ENCODE data around the gene STPG4.

Gene STPG4

GRCh38 chr2:47041063-47041462 is 114.0 kb downstream of the STPG4 start:
- ChIA-PET POLR2A (no interaction called here), CTCF (interaction anchor here (0.6 to 0.8 kb wide), 2 partner anchors 282 to 1758 kb away, joined by 3 to 4 read pairs; no protein-coding TSS in a partner anchor)

More at GRCh38 chr2:47041063-47041462, 114.0 kb downstream of the STPG4 start:
- peaks cover 3% of the 10 kb centered on the region; the same call in 1 of the 2 replicates for H3K4me1 ChIP-seq (ENCODE audit: control insufficient read depth, insufficient read depth, low read length)
- no peak overlapping the region for H3K27ac ChIP-seq (ENCODE audit: extremely low read depth, low read depth, low read length)
- no peaks in the 10 kb centered on the region for H3K9me3 ChIP-seq (ENCODE audit: control insufficient read depth, insufficient read depth, low read depth, low read length)
- TF ChIP-seq TRIM28 (IDR thresholded peaks at IDR 0.05; ENCODE audit: borderline replicate concordance, low read length) (no peak), ZNF311 (tag by site-specific recombination; IDR thresholded peaks at IDR 0.05; ENCODE audit: borderline replicate concordance) (no peak), ZNF433 (tag by site-specific recombination; IDR thresholded peaks at IDR 0.05; ENCODE audit: low read depth) (no peak), ZNF501 (tag by site-specific recombination; IDR thresholded peaks at IDR 0.05) (no peak), ZNF514 (tag by site-specific recombination; IDR thresholded peaks at IDR 0.05) (no peak), ZNF391 (tag by site-specific recombination; IDR thresholded peaks at IDR 0.05; ENCODE audit: borderline replicate concordance, low read depth) (no peak), ZSCAN4 (tag by site-specific recombination; IDR thresholded peaks at IDR 0.05) (no peak), ZNF518A (tag by site-specific recombination; conservative IDR thresholded peaks at IDR 0.05; ENCODE audit: low read depth) (no peak), SCRT2 (tag by site-specific recombination; IDR thresholded peaks at IDR 0.05) (no peak), PRDM6 (tag by site-specific recombination; IDR thresholded peaks at IDR 0.05) (no peak), ZNF558 (tag by site-specific recombination; IDR thresholded peaks at IDR 0.05) (no peak), PRDM4 (tag by site-specific recombination; IDR thresholded peaks at IDR 0.05) (no peak), ZNF24 (tag by site-specific recombination; IDR thresholded peaks at IDR 0.05) (no peak), ZNF76 (tag by site-specific recombination; IDR thresholded peaks at IDR 0.05; ENCODE audit: borderline replicate concordance, low read depth) (no peak), ZNF639 (tag by site-specific recombination; IDR thresholded peaks at IDR 0.05) (no peak), ZNF423 (tag by site-specific recombination; IDR thresholded peaks at IDR 0.05) (no peak), ZNF362 (tag by site-specific recombination; IDR thresholded peaks at IDR 0.05) (no peak), ZNF645 (tag by site-specific recombination; IDR thresholded peaks at IDR 0.05) (no peak), ZNF600 (tag by site-specific recombination; IDR thresholded peaks at IDR 0.05) (no peak), ZNF560 (tag by site-specific recombination; IDR thresholded peaks at IDR 0.05; ENCODE audit: borderline replicate concordance) (no peak)
- no peak overlapping the region for H3K4me3 ChIP-seq (ENCODE audit: low read depth, low read length)
- H3K36me3 ChIP-seq (ENCODE audit: control insufficient read depth in 2 of 2, insufficient read depth in 1 of 2, low read length in 2 of 2) = peaks cover 0 to 13% of the 10 kb centered on the region in 2 experiments; a peak in 1 of 3 replicates

Data from HEK293 (cell line).